SHP77 treated with DMSO at 0.1 percent for 48 hours (cell line): Measurements from ENCODE around the gene IL25.
"Not testable (repeated sequence)": the region's sequence is repeated elsewhere in the genome, so short reads cannot be mapped to it uniquely, and the experiment has no call there.

ENCODE experiments used
- DNase-seq: peaks from one replicate; lab custom pipeline; 2025; lab: John Stamatoyannopoulos, UW

IL25 gene

GRCh38 chr14:23389396-23389795 lies 16.8 kb downstream of the IL25 start:
- DNase-seq = no peak

DNA sequence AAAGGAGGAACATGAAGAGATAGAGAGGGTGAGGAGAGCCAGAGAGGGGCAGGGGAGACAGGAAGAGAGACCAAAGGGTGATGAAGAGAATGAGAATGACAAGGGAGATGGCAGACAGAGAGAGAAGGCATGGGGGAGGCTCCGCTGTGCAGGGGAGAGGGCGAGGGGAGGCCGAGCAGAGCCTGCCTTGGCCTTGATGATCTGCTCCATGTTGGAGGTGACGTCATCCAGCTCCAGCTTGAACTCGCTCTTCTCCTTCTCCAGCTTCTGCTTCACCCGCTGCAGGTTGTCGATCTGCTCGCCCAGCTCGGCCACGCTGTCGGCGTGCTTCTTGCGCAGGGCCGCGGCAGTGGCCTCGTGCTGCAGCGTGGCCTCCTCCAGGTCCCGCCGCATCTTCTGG lies 17.3 kb downstream of the IL25 start:
- not testable (repeated sequence) for DNase-seq

DNA sequence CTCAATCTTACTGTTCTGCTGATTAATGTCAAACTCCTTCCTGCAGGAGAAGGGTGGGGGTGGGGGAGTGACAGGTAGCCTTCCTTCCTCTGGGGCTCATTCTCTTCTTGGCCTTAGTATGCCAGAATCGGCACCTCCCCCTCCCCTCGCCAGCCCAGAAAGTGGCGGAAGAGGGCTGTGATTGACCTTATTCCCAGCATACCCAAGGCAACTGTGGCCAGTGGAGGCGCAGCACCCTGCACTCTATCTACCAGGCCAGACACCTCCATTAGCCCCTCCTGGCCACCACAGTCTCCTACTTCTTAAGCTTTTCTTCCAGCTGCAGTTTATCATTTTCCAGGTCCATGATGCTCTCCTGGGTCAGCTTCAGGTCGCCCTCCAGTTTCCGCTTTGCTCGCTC lies 20.0 kb downstream of the IL25 start:
- DNase-seq = no peak

- DNase-seq = no peak
Measured at GRCh38 chr14:23396126-23396525, 23.5 kb downstream of the IL25 start.

DNA sequence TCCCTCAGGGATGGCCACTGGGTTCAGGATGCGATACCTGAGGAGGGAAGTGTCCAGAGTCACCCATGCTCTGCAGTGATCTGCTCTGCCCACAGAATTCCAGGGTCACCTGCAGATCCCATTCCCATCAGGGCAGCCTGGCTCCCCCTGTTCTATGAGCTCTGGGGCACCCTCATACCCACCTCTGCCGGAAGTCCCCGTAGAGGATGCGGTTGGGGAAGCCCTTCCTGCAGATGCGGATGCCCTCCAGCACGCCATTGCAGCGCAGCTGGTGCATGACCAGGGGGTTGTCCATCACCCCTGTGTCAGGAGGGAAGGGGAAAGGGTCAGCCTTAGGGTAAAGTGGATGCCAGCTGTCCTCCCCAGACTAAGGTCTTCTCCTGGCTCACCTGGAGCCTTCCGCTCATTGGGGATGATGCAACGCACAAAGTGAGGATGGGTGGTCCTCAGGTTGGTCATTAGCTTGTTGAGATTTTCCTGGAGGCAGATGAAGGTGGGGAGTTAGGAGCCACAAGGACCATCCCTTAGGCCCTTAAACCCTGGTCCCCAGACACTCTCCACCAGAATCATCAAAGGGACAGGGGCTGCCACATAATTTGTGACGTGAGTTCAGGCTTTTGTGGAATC lies 24.3 kb downstream of the IL25 start:
- DNase-seq = no peak

DNA sequence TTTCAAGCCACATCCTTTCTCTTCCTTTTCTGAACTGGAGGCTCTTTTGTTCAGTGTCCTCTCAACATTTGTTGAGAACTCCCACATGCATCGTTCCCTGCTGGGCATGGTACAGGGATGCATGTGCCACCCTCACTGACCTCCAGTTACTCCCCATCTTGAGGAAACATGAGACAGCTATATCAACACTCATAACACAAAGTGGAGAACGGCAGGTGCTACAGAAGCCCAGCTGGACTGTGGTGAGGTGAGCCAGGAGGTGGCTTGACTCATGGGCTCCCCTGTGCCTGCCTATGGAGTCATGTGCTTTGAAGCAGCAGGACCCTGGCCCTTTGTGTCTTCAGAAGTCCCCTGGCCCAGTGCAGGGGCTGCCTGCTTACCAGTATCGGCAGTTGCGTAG lies 25.7 kb downstream of the IL25 start:
- peak; percentile 72 for DNase-seq

DNA sequence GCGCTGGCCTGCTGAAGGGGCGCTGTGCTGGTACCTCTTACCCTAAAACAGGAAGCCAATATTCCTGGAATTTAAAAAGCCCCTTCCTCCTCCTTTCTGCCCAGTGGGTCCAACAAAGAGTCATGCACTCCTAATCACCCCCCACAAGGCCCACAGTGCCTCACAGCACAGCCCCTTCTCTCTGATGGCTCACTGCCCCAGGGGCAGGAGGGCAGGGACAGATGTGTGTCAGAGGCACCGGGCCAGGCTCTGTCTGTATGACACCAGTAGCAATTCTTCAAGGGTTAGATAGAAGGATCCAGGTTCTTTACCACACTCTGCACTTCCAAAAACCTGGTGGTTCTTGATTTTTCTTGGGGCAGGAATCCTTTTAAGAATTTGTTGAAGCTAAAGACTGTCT lies 26.5 kb downstream of the IL25 start:
- no peak for DNase-seq

GRCh38 chr14:23399591-23399990 lies 27.0 kb downstream of the IL25 start:
- no peak for DNase-seq

DNA sequence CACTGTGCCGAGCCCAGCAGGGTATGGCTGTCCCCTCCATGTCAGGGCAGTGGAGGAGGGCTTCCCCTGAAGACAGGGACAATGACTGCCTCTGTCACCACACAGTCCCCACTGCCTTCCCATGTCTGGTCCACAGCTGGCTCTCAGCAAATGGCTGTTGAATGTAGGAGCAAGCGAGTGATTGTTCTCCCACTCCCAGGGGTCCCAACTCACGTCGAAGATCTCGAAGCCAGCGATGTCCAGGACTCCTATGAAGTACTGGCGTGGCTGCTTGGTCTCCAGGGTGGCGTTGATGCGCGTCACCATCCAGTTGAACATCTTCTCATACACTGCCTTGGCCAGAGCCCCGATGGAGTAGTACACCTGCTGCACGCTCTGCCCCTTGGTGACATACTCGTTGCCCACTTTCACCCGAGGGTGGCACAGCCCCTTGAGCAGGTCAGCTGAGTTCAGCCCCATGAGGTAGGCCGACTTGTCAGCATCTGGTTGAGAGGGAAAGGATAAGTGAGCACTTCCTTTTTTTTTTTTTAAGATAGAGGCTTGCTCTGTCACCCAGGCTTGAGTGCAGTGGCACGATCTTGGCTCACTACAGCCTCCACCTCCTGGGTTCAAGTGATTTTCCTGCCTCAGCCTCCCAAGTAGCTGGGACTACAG lies 28.0 kb downstream of the IL25 start:
- not testable (repeated sequence) for DNase-seq

GRCh38 chr14:23401291-23401690 lies 28.7 kb downstream of the IL25 start:
- no peak for DNase-seq

DNA sequence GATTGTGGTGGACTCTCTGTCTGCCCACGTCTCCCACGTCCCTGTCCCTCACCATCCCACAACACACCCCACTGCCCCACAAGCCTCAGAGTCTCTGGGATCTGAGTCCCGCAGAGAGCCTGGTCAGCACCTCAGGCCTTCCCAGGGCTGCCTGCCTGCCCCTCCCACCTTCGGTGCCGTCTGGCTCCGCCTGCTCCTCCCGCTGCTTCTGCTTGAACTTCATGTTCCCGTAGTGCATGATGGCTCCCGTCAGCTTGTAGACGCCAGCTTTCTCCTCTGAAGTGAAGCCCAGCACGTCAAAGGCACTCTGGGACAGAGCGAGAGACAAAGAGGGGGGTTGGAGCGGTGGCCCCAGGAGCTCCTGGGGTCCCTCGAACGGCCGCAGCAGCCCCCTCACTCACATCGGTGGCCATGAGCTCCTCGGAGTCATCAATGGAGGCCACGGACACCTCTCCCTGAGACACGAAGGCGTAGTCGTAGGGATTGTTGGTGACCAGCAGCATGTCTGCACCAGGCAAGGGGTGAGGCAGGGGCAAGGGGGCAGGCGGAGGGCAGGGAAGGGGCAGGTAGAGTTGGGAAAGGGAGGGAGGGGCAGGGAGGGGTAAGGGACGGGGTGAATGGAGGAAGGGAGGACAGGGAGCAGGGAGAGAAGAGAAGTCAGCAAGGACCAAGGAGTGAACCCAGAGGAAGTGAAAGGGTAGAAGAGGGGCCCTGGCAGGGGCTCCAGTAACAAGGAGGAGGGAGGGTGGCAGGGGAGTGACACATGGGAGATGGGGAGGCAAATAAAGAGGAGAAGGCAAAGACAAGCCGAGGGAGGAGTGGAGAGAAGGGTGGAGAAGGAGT lies 29.9 kb downstream of the IL25 start:
- no peak for DNase-seq

- no peak for DNase-seq
Measured at GRCh38 chr14:23403139-23403438, 30.5 kb downstream of the IL25 start.

DNA sequence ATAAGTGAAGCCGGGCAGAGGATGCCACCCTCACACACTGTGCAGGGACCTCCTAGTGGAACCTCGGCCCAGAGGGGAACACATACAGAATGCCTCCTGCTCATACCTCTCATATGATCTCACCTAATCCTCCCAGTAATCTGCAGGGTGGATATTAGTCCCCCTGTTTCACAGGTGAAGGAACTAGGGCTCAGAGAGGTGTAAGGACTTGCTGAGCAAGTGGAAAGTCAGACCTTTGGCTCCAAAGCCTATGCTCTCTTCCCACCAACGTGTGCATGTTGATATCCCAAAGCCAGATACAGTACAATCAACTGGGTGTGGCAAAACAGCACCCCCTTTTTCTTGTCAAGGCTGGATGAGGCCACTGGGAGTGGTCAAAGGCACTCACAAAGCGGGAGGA lies 31.3 kb downstream of the IL25 start:
- no peak for DNase-seq

DNA sequence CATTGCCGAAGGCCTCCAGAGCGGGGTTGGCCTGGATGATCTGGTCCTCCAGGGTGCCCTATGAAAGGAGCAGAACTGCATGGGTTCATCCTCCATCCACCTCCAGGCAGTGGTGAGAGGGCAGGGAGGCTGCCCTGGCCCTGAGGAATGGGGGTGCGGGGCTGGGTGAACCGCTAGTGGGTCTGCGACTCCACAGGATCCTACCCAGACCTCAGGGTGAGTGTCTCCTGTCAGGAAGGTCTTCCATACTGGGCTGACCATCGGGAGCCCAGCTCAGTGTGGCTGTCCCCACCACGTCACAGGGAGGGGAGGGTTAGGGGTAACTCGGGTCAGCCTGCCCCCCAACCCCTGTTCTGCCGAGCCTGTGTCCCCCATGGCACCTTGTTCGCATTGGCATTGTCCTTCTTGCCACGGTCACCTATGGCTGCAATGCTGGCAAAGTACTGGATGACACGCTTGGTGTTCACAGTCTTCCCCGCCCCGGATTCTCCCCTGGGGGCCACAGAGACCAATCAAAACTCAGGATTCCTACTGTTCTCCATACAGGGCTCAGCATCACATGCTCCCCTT lies 31.8 kb downstream of the IL25 start:
- DNase-seq = no peak

GRCh38 chr14:23405096-23405495 lies 32.5 kb downstream of the IL25 start:
- DNase-seq = no peak

DNA sequence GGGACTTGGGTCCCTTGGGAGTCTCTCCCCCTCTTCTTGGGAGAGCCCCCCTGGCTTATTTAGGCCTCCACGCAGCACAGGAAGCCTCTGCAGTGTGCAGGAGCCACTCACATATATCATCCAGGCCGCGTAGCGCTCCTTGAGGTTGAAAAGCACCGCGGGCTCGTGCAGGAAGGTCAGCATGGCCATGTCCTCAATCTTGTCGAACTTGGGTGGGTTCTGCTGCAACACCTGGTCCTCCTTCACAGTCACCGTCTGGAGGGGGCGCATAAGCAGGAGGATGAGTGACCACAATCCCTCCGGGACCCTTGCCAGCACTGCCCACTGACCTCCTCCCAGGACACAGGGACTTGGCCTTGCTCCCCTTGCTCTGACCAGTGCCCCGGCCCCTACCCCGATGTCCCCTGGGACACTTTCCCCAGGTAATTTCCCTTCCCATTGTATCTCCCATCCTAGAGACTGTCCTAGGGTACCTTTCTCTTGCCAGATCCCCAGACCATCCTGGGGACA lies 33.0 kb downstream of the IL25 start:
- no peak for DNase-seq

DNA sequence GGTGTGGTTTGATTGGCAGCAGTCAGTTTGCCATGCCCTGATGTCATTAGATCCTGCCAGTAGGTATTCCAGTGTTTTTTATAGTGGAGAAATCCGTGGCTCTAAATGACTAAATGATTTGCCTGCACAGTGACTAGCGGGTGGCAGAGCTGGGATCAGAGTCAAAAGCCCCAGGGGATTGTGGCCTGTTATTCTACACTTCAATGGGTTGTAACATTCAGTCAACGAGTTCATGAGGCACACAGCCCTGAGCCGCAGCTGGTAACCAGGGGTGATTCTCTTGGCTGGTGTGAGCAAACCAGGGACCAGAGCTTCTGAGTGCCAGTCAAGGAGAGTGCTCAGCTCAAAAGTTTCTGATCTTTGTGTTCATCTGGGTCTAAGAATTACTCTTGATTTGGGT lies 33.6 kb downstream of the IL25 start:
- DNase-seq = no peak

DNA sequence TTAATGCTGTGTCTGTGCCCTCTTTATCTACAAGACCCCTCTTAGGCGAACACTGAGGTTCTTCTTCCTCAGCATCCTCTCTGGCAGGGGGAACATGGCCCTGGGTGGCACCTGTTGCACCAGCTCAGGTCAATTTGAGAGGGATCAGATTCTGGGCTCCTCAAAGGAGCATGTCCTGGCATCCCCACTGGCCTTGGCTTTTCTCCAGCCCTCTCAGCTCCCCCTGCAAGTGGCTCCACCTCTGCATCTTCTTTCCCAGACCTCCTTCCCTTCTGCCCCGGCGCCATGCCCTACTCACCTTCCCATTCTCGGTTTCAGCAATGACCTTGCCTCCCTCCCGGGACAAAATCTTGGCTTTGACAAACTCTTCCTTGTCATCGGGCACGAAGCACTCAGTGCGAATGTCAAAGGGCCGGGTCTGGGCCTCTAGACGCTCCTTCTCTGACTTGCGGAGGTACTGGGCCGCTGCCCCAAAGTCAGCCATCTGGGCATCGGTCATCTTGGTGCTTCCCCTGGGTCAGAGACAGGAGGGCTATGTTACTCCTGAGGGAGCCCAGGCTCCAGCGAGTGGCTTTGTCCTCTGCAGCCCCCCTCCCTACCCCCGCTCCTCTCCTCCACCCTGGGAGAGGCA lies 34.2 kb downstream of the IL25 start:
- no peak for DNase-seq

DNA sequence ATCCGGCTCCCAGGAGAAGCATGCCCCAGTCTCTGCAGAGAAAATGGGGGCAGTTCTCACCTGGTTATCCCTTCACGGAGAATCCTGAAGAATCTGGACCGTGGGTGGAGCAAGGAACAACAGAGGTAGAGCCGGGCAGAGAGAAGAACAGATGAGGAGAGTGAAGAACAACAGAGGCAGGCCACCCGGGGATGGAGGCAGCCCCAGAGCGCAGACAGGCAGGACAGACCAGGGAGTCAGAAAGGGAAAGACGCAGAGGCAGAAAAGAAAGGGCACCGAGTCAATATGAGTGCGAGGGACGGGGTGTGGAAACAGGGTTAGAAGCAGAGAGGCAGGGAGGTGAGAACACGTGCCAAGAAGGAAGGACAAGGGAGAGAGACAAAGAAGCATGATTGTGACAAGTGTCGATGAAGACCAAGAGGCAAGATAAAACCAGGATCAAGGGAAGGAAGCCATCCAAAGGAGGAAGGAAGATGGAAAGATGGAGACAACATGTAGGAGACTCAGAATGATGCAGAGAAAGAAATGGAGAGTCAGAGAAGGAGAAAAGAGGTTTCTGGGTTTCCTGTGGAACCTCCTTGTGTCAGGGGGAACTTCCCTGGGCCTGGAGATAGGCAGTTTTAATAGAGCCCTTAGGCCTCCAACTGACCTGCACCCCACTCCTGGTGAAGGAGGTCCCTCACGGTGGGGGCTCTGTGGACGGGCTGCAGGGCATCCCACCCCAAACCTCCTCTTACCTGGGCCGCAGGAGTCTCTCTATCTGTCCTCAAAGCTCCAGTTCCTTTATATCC lies 35.1 kb downstream of the IL25 start, which contains the start of gene MYH6:
Gene MYH6 (minus strand): TSS at position 758 of the 791 bp plus-strand sequence. CDS start 1,050 bp downstream, outside the sequence.
- DNase-seq = no peak

- no peak for DNase-seq
Measured at GRCh38 chr14:23408307-23408630, 35.7 kb downstream of the IL25 start.

DNA sequence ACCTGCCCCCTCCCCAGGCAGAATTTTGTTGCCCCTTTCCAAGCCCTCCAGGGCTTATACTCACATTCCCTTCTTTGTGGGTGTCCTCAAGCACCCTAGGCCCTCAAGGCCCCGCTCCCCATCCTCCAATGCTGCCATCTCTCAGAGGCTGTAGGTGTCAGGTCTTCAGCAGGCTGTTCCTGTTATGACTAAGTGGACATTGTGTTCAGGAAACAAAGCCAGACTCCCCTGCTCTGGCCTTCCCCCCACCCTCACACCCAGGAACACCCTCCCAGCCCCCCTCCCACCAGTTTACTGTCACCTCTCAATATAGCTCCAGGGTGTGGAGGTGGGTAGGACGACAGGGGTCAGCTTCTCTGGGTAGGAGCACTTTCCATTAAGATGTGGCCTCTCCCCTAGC lies 36.9 kb downstream of the IL25 start:
- DNase-seq = no peak
